IMR-90 (cell line): ENCODE measurements around the gene EML6. TPM values are rescaled to one million over a fixed set of nuclear protein-coding genes. Genes with fewer than 3 reads are reported as not detected.

Experiments
- ATAC-seq: fragments of 200-7000 bp; cut with Tn5 transposase; 2 replicates; pipeline ENCODE4 v1.9.1; 2020; ENCODE audit warnings: low read depth, mild to moderate bottlenecking, moderate library complexity
- BruUV-seq: library from RNA; stranded (reverse); fragments of 400-500 nt; replicated peaks from 2 replicates; lab custom pipeline; 2021; lab: Mats Ljungman, UMichigan
- CTCF ChIA-PET: fragments of 300-600 bp; formaldehyde crosslinking; extraction: SDS; loops from one replicate; lab custom pipeline; 2021; ENCODE audit warnings: antibody characterized with exemption; lab: Yijun Ruan, JAX
- POLR2A ChIA-PET: fragments of 300-600 bp; sonication (Branson Sonifier 250); formaldehyde crosslinking; loops from one replicate; lab custom pipeline; 2022; ENCODE audit warnings: antibody characterized with exemption; ENCODE audit not compliant: unreplicated experiment; lab: Charles Lee
- DNase-seq: peaks from one replicate; pipeline ENCODE4 v3.0.0; 2013
- H2AFZ ChIP-seq: replicated peaks from 2 replicates; pipeline ENCODE3; 2013; ENCODE audit warnings: low read length, mild to moderate bottlenecking; ENCODE audit not compliant: poor library complexity
- H2AK5ac ChIP-seq: 2 replicates; pipeline ENCODE4 v1.6.1; 2013; ENCODE audit warnings: low read depth, low read length, inconsistent platforms
- H2AK9ac ChIP-seq: replicated peaks from 2 replicates; pipeline ENCODE3; 2013; ENCODE audit warnings: mild to moderate bottlenecking, low read depth, low read length, moderate library complexity; ENCODE audit not compliant: poor library complexity
- H2BK120ac ChIP-seq: 2 replicates; pipeline ENCODE4 v1.6.1; 2013; ENCODE audit warnings: low read depth, low read length, inconsistent platforms
- H2BK15ac ChIP-seq: 3 replicates; pipeline ENCODE4 v1.6.1; 2013; ENCODE audit warnings: low read depth, low read length, inconsistent platforms
- H2BK20ac ChIP-seq: 2 replicates; pipeline ENCODE4 v1.6.1; 2013; ENCODE audit warnings: low read depth, mild to moderate bottlenecking, inconsistent platforms, low read length, moderate library complexity
- H2BK5ac ChIP-seq: 2 replicates; pipeline ENCODE4 v1.6.1; 2013; ENCODE audit warnings: mild to moderate bottlenecking, low read depth, low read length, inconsistent platforms; ENCODE audit not compliant: poor library complexity, severe bottlenecking
- H3K14ac ChIP-seq: replicated peaks from 2 replicates; pipeline ENCODE4 v1.6.1; 2013; ENCODE audit warnings: low read depth, low read length, inconsistent platforms
- H3K18ac ChIP-seq: 2 replicates; pipeline ENCODE4 v1.6.1; 2013; ENCODE audit warnings: low read depth, low read length, control low read depth
- H3K23ac ChIP-seq: 2 replicates; pipeline ENCODE4 v1.6.1; 2013; ENCODE audit warnings: low read depth, low read length, inconsistent platforms
- H3K27ac ChIP-seq: 2 replicates; pipeline ENCODE4 v1.5.1; 2013; ENCODE audit warnings: mild to moderate bottlenecking, control low read depth, low read length; ENCODE audit not compliant: insufficient read depth
- H3K27me3 ChIP-seq: 2 replicates; pipeline ENCODE4 v1.6.1; 2013; ENCODE audit warnings: low read length; ENCODE audit not compliant: control insufficient read depth, insufficient read depth
- H3K36me3 ChIP-seq: 2 replicates; pipeline ENCODE4 v1.6.1; 2013; ENCODE audit warnings: low read length, mixed read lengths; ENCODE audit not compliant: control insufficient read depth, insufficient read depth
- H3K4ac ChIP-seq: 2 replicates; pipeline ENCODE4 v1.6.1; 2013; ENCODE audit warnings: low read depth, low read length, inconsistent platforms
- H3K4me1 ChIP-seq: 2 replicates; pipeline ENCODE4 v1.6.1; 2013; ENCODE audit warnings: low read length, mixed read lengths; ENCODE audit not compliant: control insufficient read depth, insufficient read depth
- H3K4me2 ChIP-seq: 2 replicates; pipeline ENCODE4 v1.6.1; 2013; ENCODE audit warnings: low read depth, mild to moderate bottlenecking, control low read depth, low read length, moderate library complexity
- H3K4me3 ChIP-seq: 2 replicates; pipeline ENCODE4 v1.5.1; 2013; ENCODE audit warnings: low read depth, mild to moderate bottlenecking, control low read depth, low read length, moderate library complexity; ENCODE audit not compliant: insufficient read depth
- H3K56ac ChIP-seq: 2 replicates; pipeline ENCODE4 v1.6.1; 2013; ENCODE audit warnings: low read length, inconsistent platforms; ENCODE audit not compliant: insufficient read depth; ENCODE audit errors: extremely low read depth
- H3K79me1 ChIP-seq, 2 experiments: 2 replicates each; pipeline ENCODE4 v1.6.1; 2013; ENCODE audit warnings: low read length in 2 of 2, inconsistent platforms in 1 of 2, low read depth in 1 of 2
- H3K9ac ChIP-seq: 2 replicates; pipeline ENCODE4 v1.6.1; 2013; ENCODE audit warnings: low read depth, low read length, control low read depth
- H3K9me1 ChIP-seq: 2 replicates; pipeline ENCODE4 v1.6.1; 2013; ENCODE audit warnings: low read length, inconsistent platforms; ENCODE audit not compliant: insufficient read depth
- H3K9me3 ChIP-seq: 2 replicates; pipeline ENCODE4 v1.6.1; 2013; ENCODE audit warnings: low read length; ENCODE audit not compliant: control insufficient read depth, insufficient read depth
- H4K20me1 ChIP-seq: 2 replicates; pipeline ENCODE4 v1.6.1; 2013; ENCODE audit warnings: low read length, inconsistent platforms; ENCODE audit not compliant: insufficient read depth
- H4K5ac ChIP-seq: 2 replicates; pipeline ENCODE4 v1.6.1; 2013; ENCODE audit warnings: mild to moderate bottlenecking, low read depth, low read length, control low read depth
- H4K8ac ChIP-seq, 2 experiments: 2 replicates each; pipeline ENCODE4 v1.6.1; 2013; ENCODE audit warnings: low read depth in 2 of 2, low read length in 2 of 2, control low read depth in 1 of 2, inconsistent platforms in 1 of 2
- H4K91ac ChIP-seq: 2 replicates; pipeline ENCODE4 v1.6.1; 2013; ENCODE audit warnings: low read depth, low read length, inconsistent platforms; ENCODE audit not compliant: insufficient read depth
- BHLHE40 ChIP-seq: fragments of 150-350 bp; IDR thresholded peaks from 2 replicates; pipeline ENCODE4 v1.6.1; 2016; ENCODE audit warnings: mild to moderate bottlenecking, low read depth, low read length
- CEBPB ChIP-seq: IDR thresholded peaks from 2 replicates; pipeline ENCODE4 v1.6.1; 2012; ENCODE audit warnings: low read depth, low read length, improper control_type of control experiment
- CHD1 ChIP-seq: IDR thresholded peaks from 2 replicates; pipeline ENCODE4 v1.6.1; 2012; ENCODE audit warnings: low read depth, low read length, improper control_type of control experiment
- CTCF ChIP-seq: conservative IDR thresholded peaks from 2 replicates; pipeline ENCODE4 v1.5.1; 2012; ENCODE audit warnings: mild to moderate bottlenecking, low read depth, low read length, improper control_type of control experiment
- ELK1 ChIP-seq: fragments of 150-350 bp; IDR thresholded peaks from 2 replicates; pipeline ENCODE4 v1.6.1; 2016; ENCODE audit warnings: low read depth, mild to moderate bottlenecking, low read length, moderate library complexity, borderline replicate concordance
- FOS ChIP-seq: fragments of 150-350 bp; IDR thresholded peaks from 2 replicates; pipeline ENCODE4 v1.6.1; 2016; ENCODE audit warnings: low read depth, low read length
- MAFK ChIP-seq: IDR thresholded peaks from 2 replicates; pipeline ENCODE4 v1.6.1; 2012; ENCODE audit warnings: low read depth, low read length, improper control_type of control experiment
- MAZ ChIP-seq: IDR thresholded peaks from 2 replicates; pipeline ENCODE4 v1.6.1; 2012; ENCODE audit warnings: low read depth, mild to moderate bottlenecking, low read length, improper control_type of control experiment, moderate library complexity, borderline replicate concordance
- MXI1 ChIP-seq: IDR thresholded peaks from 2 replicates; pipeline ENCODE4 v1.6.1; 2012; ENCODE audit warnings: low read depth, mild to moderate bottlenecking, low read length, moderate library complexity, borderline replicate concordance
- NFE2L2 ChIP-seq: fragments of 150-350 bp; IDR thresholded peaks from 2 replicates; pipeline ENCODE4 v1.6.1; 2016; ENCODE audit warnings: low read depth, mild to moderate bottlenecking, low read length
- POLR2A ChIP-seq: IDR thresholded peaks from 2 replicates; pipeline ENCODE4 v1.6.1; 2012; ENCODE audit warnings: mild to moderate bottlenecking, low read depth, low read length
- RAD21 ChIP-seq: IDR thresholded peaks from 2 replicates; pipeline ENCODE4 v1.6.1; 2012; ENCODE audit warnings: low read length, improper control_type of control experiment
- RCOR1 ChIP-seq: IDR thresholded peaks from 2 replicates; pipeline ENCODE4 v1.6.1; 2012; ENCODE audit warnings: mild to moderate bottlenecking, low read length, improper control_type of control experiment; ENCODE audit not compliant: insufficient replicate concordance
- RFX5 ChIP-seq: IDR thresholded peaks from 2 replicates; pipeline ENCODE4 v1.8.0; 2012; ENCODE audit warnings: low read depth, mild to moderate bottlenecking, low read length, moderate library complexity
- SMC3 ChIP-seq: fragments of 150-350 bp; IDR thresholded peaks from 2 replicates; pipeline ENCODE4 v1.6.1; 2016; ENCODE audit warnings: low read depth, mild to moderate bottlenecking, antibody characterized with exemption, low read length, moderate library complexity
- WGBS, 2 experiments: methylation state at CpG; one replicate each; pipeline versions ENCODE4 v1.1.5 to v1.1.7; 2013; ENCODE audit warnings: missing lambda C conversion rate in 2 of 2; ENCODE audit not compliant: insufficient read length in 1 of 2; ENCODE audit errors: extremely low coverage in 2 of 2; 5-methylcytosine and 5-hydroxymethylcytosine counted together
- dilution Hi-C: fragments of 300-500 bp; cut with HindIII; formaldehyde crosslinking; loops from one replicate; pipeline ENCODE4 v1.14.3; 2018; ENCODE audit warnings: low sequenced_read_pairs; ENCODE audit not compliant: unreplicated experiment
- in situ Hi-C: fragments of 300-500 bp; cut with MboI; formaldehyde crosslinking; loops from 3 replicates; pipeline ENCODE4 v1.14.3; 2019; ENCODE audit warnings: low sequenced_read_pairs, inconsistent platforms, mixed read lengths
- intact Hi-C: fragments of 100-400 bp; cut with micrococcal nuclease; formaldehyde crosslinking; loops from 2 replicates; pipeline ENCODE4 v1.10.0; 2022
- polyA plus RNA-seq, 3 experiments: library from polyadenylated mRNA; depleted of rRNA; stranded (reverse); fragments of >200 nt; gene quantifications; 2 replicates each; pipeline ENCODE4 v1.2.3, GENCODE V29; 2012; ENCODE audit warnings: low replicate concordance in 1 of 3
- total RNA-seq: library from RNA; depleted of rRNA; stranded (reverse); fragments of >200 nt; gene quantifications from 2 replicates; pipeline ENCODE4 v1.2.3, GENCODE V29; 2012

EML6 gene
- total and polyA plus RNA-seq, 2 of the 4 experiments (the other 2 are of a cell fraction), result 0.18 to 0.19 TPM

- Histone ChIP-seq H2BK20ac (no peak overlapping the region), H3K79me1 (no peaks in the 10 kb centered on the region; a peak in 1 of 4 replicates), H3K4me3 (no peak overlapping the region), H3K27ac (no peak overlapping the region), H3K18ac (no peak overlapping the region), H3K4me1 (no peaks in the 10 kb centered on the region), H3K9me3 (peaks cover 5% of the 10 kb centered on the region; the same call in 1 of the 2 replicates), H4K91ac (no peak overlapping the region), H2BK120ac (no peak overlapping the region), H3K14ac (no peak overlapping the region), H4K8ac (no peak overlapping the region), H4K20me1 (no peaks in the 10 kb centered on the region), H2AK5ac (no peak overlapping the region), H2BK15ac (no peak overlapping the region), H3K27me3 (peaks cover 9% of the 10 kb centered on the region; the same call in 1 of the 2 replicates), H3K4me2 (no peak overlapping the region), H4K5ac (no peak overlapping the region), H3K4ac (no peak overlapping the region), H3K56ac (no peak overlapping the region), H2BK5ac (no peak overlapping the region), H3K9ac (no peak overlapping the region), H3K36me3 (no peaks in the 10 kb centered on the region), H2AFZ (no peak overlapping the region), H2AK9ac (no peak overlapping the region), H3K9me1 (no peaks in the 10 kb centered on the region), H3K23ac (no peak overlapping the region)
- dilution Hi-C loops, result no loop called here
- no TSS peak for BruUV-seq
- in situ Hi-C loops, result no loop called here
- intact Hi-C loops, result no loop called here
- ATAC-seq, result no peak
- CTCF ChIA-PET, result no interaction called here
- no CpG with 5 or more reads among the region's 3 CpGs for WGBS, 2 experiments
- POLR2A ChIA-PET, result no interaction called here
- no peak for DNase-seq
- TF ChIP-seq CHD1 (no peak), CEBPB (no peak), CTCF (no peak), SMC3 (no peak), FOS (no peak), MXI1 (no peak), MAZ (no peak), NFE2L2 (no peak), RCOR1 (no peak), RFX5 (no peak), RAD21 (no peak), POLR2A (no peak), BHLHE40 (no peak), MAFK (no peak), ELK1 (no peak)
Observed at GRCh38 chr2:54894467-54894866, 171.0 kb downstream of the EML6 start.
